GM12878 (cell line): ENCODE results near the gene CAT. TPM values are rescaled to one million over a fixed set of nuclear protein-coding genes. Genes with fewer than 3 reads are reported as not detected.
A peak's percentile ranks its signal among the peaks of the same experiment; 100 is the strongest.

Source experiments
- ATAC-seq: fragments of 200-7000 bp; cut with Tn5 transposase; 3 replicates; pipeline ENCODE4 v1.9.1; 2020; ENCODE audit warnings: mild to moderate bottlenecking, moderate library complexity
- BruUV-seq: library from RNA; stranded (reverse); fragments of 400-500 nt; replicated peaks from 2 replicates; lab custom pipeline; 2021; lab: Mats Ljungman, UMichigan
- CTCF ChIA-PET: fragments of 300-600 bp; sonication (Branson Sonifier 250); formaldehyde crosslinking; extraction: SDS; loops from one replicate; lab custom pipeline; 2021; ENCODE audit warnings: inconsistent platforms; lab: Yijun Ruan, JAX
- POLR2A ChIA-PET: fragments of 350-600 bp; formaldehyde crosslinking; extraction: SDS; loops from one replicate; lab custom pipeline; 2021; ENCODE audit warnings: inconsistent platforms; lab: Charles Lee
- RAD21 ChIA-PET: fragments of 300-600 bp; sonication (Branson Sonifier 250); formaldehyde crosslinking; loops from one replicate; lab custom pipeline; 2023; ENCODE audit warnings: antibody characterized with exemption; ENCODE audit not compliant: unreplicated experiment; lab: Charles Lee
- SMC1A ChIA-PET: fragments of 300-600 bp; sonication (Branson Sonifier 250); formaldehyde crosslinking; loops from one replicate; lab custom pipeline; 2023; ENCODE audit not compliant: unreplicated experiment, uncharacterized antibody; lab: Charles Lee
- DNase-seq: peaks from one replicate; pipeline ENCODE4 v3.0.0-alpha.2; 2011; ENCODE audit warnings: low read depth, low spot score
- FAIRE-seq: peaks from 3 replicates; lab custom pipeline; 2011; peaks lifted over from hg19 to GRCh38; lab: Jason Lieb, UNC
- H2AFZ ChIP-seq: 2 replicates; pipeline ENCODE4 v1.6.0; 2011; ENCODE audit warnings: low read depth, low read length, control low read depth; ENCODE audit not compliant: control insufficient read depth
- H3K27ac ChIP-seq: 2 replicates; pipeline ENCODE4 v1.5.1; 2011; ENCODE audit warnings: control low read depth; ENCODE audit not compliant: control insufficient read depth, insufficient read depth
- H3K27me3 ChIP-seq, 2 experiments: replicated peaks in 1 of 2; 2 replicates each; pipeline versions ENCODE4 v1.6.0 to v1.6.1; 2011; ENCODE audit warnings: low read length in 1 of 2; ENCODE audit not compliant: control insufficient read depth in 2 of 2, insufficient read depth in 2 of 2
- H3K36me3 ChIP-seq, 2 experiments: 2 replicates each; pipeline ENCODE4 v1.5.1; 2011; ENCODE audit warnings: low read length in 1 of 2; ENCODE audit not compliant: control insufficient read depth in 2 of 2, insufficient read depth in 2 of 2
- H3K4me1 ChIP-seq: 2 replicates; pipeline ENCODE4 v1.6.1; 2011; ENCODE audit warnings: mild to moderate bottlenecking, low read length, moderate library complexity, mixed read lengths; ENCODE audit not compliant: control insufficient read depth, insufficient read depth
- H3K4me2 ChIP-seq: 2 replicates; pipeline ENCODE4 v1.6.0; 2011; ENCODE audit warnings: control low read depth; ENCODE audit not compliant: control insufficient read depth, insufficient read depth
- H3K4me3 ChIP-seq: fragments of 200-600 bp; sonication (generic); 2 replicates; pipeline ENCODE4 v1.5.1; 2016
- H3K79me2 ChIP-seq: 2 replicates; pipeline ENCODE4 v1.6.0; 2011; ENCODE audit warnings: low read length; ENCODE audit not compliant: control insufficient read depth, insufficient read depth
- H3K9ac ChIP-seq: 2 replicates; pipeline ENCODE4 v1.8.0; 2011; ENCODE audit warnings: low read length, control low read depth, mixed read lengths; ENCODE audit not compliant: control insufficient read depth, insufficient read depth
- H3K9me3 ChIP-seq: replicated peaks from 3 replicates; pipeline ENCODE4 v1.5.1; 2011; ENCODE audit warnings: mild to moderate bottlenecking, low read length; ENCODE audit not compliant: control insufficient read depth, insufficient read depth
- H4K20me1 ChIP-seq: 2 replicates; pipeline ENCODE4 v1.6.0; 2011; ENCODE audit not compliant: control insufficient read depth, insufficient read depth
- BCL11A ChIP-seq: IDR thresholded peaks from 2 replicates; pipeline ENCODE4 v1.6.1; 2011; ENCODE audit warnings: low read depth, low read length
- CBX3 ChIP-seq: fragments of 200-600 bp; sonication (generic); IDR thresholded peaks from 2 replicates; pipeline ENCODE4 v1.6.1; 2016; ENCODE audit warnings: low read depth, borderline replicate concordance
- CEBPB ChIP-seq, 2 experiments: fragments of 150-350 bp in 1 of 2; IDR thresholded peaks; 2 replicates each; pipeline ENCODE4 v1.6.1; 2012 to 2014; ENCODE audit warnings: low read depth in 2 of 2, low read length in 2 of 2, borderline replicate concordance in 1 of 2, inconsistent platforms in 1 of 2
- MAX ChIP-seq: IDR thresholded peaks from 2 replicates; pipeline ENCODE4 v1.6.1; 2012; ENCODE audit warnings: low read depth, low read length, improper control_type of control experiment
- MEF2B ChIP-seq: fragments of 450-650 bp; IDR thresholded peaks from 2 replicates; pipeline ENCODE4 v1.6.1; 2018; ENCODE audit warnings: mild to moderate bottlenecking, moderate library complexity; ENCODE audit not compliant: partially characterized antibody, poor library complexity, severe bottlenecking
- MLLT1 ChIP-seq: fragments of 450-650 bp; IDR thresholded peaks from 2 replicates; pipeline ENCODE4 v1.6.1; 2016; ENCODE audit warnings: mild to moderate bottlenecking
- POLR2A ChIP-seq: IDR thresholded peaks from 2 replicates; pipeline ENCODE4 v1.6.1; 2011; ENCODE audit warnings: low read depth, mild to moderate bottlenecking, low read length
- POLR2AphosphoS2 ChIP-seq: IDR thresholded peaks from 2 replicates; pipeline ENCODE4 v1.6.1; 2011; ENCODE audit warnings: low read depth, mild to moderate bottlenecking, low read length, improper control_type of control experiment, moderate library complexity
- RAD21 ChIP-seq: IDR thresholded peaks from 2 replicates; pipeline ENCODE4 v1.6.1; 2011; ENCODE audit warnings: mild to moderate bottlenecking, low read depth, low read length, moderate library complexity; ENCODE audit not compliant: insufficient read depth
- RB1 ChIP-seq: fragments of 450-650 bp; formaldehyde crosslinking; IDR thresholded peaks from 2 replicates; pipeline ENCODE4 v1.6.1; 2017; ENCODE audit warnings: mild to moderate bottlenecking, borderline replicate concordance
- RUNX3 ChIP-seq: IDR thresholded peaks from 2 replicates; pipeline ENCODE4 v1.6.1; 2012; ENCODE audit warnings: low read length, inconsistent platforms
- ZBED1 ChIP-seq: IDR thresholded peaks from 2 replicates; pipeline ENCODE4 v1.6.1; 2016; ENCODE audit warnings: borderline replicate concordance
- ZBTB4 ChIP-seq: fragments of 450-650 bp; formaldehyde crosslinking; IDR thresholded peaks from 2 replicates; pipeline ENCODE4 v1.4.0; 2022; ENCODE audit warnings: mild to moderate bottlenecking, moderate library complexity
- WGBS: methylation state at CpG from one replicate; pipeline ENCODE4 v1.1.6; 2016; ENCODE audit warnings: low lambda C conversion rate; ENCODE audit not compliant: insufficient replicate concordance, insufficient coverage; ENCODE audit errors: missing lambda C conversion rate; 5-methylcytosine and 5-hydroxymethylcytosine counted together
- in situ Hi-C: fragments of 300-500 bp; cut with MboI; formaldehyde crosslinking; loops from 9 replicates; pipeline ENCODE4 v1.14.3; 2018; ENCODE audit warnings: mixed read lengths
- intact Hi-C: fragments of 100-400 bp; cut with micrococcal nuclease; formaldehyde crosslinking; loops from one replicate; pipeline ENCODE4 v1.14.2; 2022; ENCODE audit not compliant: unreplicated experiment
- polyA plus RNA-seq, 11 experiments: library from polyadenylated mRNA; depleted of rRNA in 4 of 11; unstranded in 6 of 11; stranded (reverse) in 5 of 11; fragments of >200 nt; fragmentation: Nextera tagmentation in 4 of 11; fragmentation: Illumina TruSeq in 1 of 11; extraction: Ambion mirVana in 4 of 11; extraction: Trizol in 1 of 11; gene quantifications; 1 replicate in 1 of 11; 2 replicates in 10 of 11; pipeline versions ENCODE4 v1.2.1 to v1.2.3, GENCODE V29; 2011 to 2016; ENCODE audit warnings: inconsistent platforms in 2 of 11, missing spikeins in 2 of 11, low read depth in 1 of 11
- total RNA-seq, 4 experiments: library from RNA; depleted of rRNA in 3 of 4; stranded (reverse); fragments of >200 nt in 3 of 4; fragmentation: Illumina TruSeq in 1 of 4; extraction: Trizol in 1 of 4; gene quantifications; 2 replicates each; pipeline versions ENCODE4 v1.2.1 to v1.2.3, GENCODE V29; 2013 to 2021

Gene CAT
- total and polyA plus RNA-seq, 10 of the 15 experiments (the other 5 are each of a cell fraction or from before 2014, with no cell fraction given), result 22.4 to 71.3 (median 33.6) TPM

GRCh38 chr11:34443136-34443535 is 4.4 kb downstream of the CAT start:
- H3K27me3 ChIP-seq, result no peaks in the 10 kb centered on the region
- H4K20me1 ChIP-seq, result no peaks in the 10 kb centered on the region
- FAIRE-seq (no peak), ATAC-seq (no peak), DNase-seq (no peak)
- no TSS peak for BruUV-seq
- H3K4me2 ChIP-seq, result peak overlapping the region; percentile 51
- H3K27ac ChIP-seq, result no peak overlapping the region
- ChIA-PET SMC1A (interaction anchor here (0.6 kb wide), 1 partner anchor 92 kb away, joined by 3 read pairs; no protein-coding TSS in a partner anchor), RAD21 (interaction anchor here (1.1 kb wide), 1 partner anchor 19 kb away, joined by 3 read pairs; no protein-coding TSS in a partner anchor), POLR2A (no interaction called here), CTCF (interaction anchor here (1.0 kb wide), 1 partner anchor 431 kb away, joined by 3 read pairs; no protein-coding TSS in a partner anchor)
- no peak overlapping the region for H3K9ac ChIP-seq
- in situ Hi-C loops, result no loop called here
- no peak overlapping the region for H2AFZ ChIP-seq
- intact Hi-C loops, result no loop called here
- peak; percentile 72 for TF ChIP-seq RUNX3
- no peak for TF ChIP-seq POLR2AphosphoS2
- no peak for TF ChIP-seq ZBED1
- H3K36me3 ChIP-seq, result no peaks in the 10 kb centered on the region
- 9% methylated on average over 3 of the region's 3 CpGs for WGBS
- H3K4me3 ChIP-seq, result 0 out of 2 replicates have a peak overlapping the region, but pooled peaks have one; percentile 35
- peaks cover 20% of the 10 kb centered on the region for H3K79me2 ChIP-seq
- peaks cover 26% of the 10 kb centered on the region for H3K4me1 ChIP-seq
- H3K9me3 ChIP-seq, result no peaks in the 10 kb centered on the region; the same call in 2 of the 3 replicates

- FAIRE-seq (no peak), DNase-seq (no peak), ATAC-seq (no peak)
- Histone ChIP-seq H3K4me3 (no peak overlapping the region), H3K36me3 (no peaks in the 10 kb centered on the region; a peak in 1 of 4 replicates), H3K9ac (no peak overlapping the region), H3K4me1 (peaks cover 36% of the 10 kb centered on the region), H3K4me2 (no peak overlapping the region; the same call in 1 of the 2 replicates), H4K20me1 (no peaks in the 10 kb centered on the region), H3K79me2 (peaks cover 16% of the 10 kb centered on the region), H3K9me3 (no peaks in the 10 kb centered on the region; the same call in 2 of the 3 replicates), H2AFZ (no peak overlapping the region), H3K27me3 (no peaks in the 10 kb centered on the region), H3K27ac (no peak overlapping the region)
- WGBS, result 55% methylated on average over 4 of the region's 4 CpGs
- in situ Hi-C loops (no loop called here), intact Hi-C loops (no loop called here)
- ChIA-PET RAD21 (no interaction called here), CTCF (interaction anchor here (0.6 to 1.9 kb wide), 3 partner anchors 24 to 578 kb away, joined by 3 to 11 read pairs (median 3); no protein-coding TSS in a partner anchor), SMC1A (interaction anchor here (0.7 kb wide), 1 partner anchor 947 kb away, joined by 3 read pairs; no protein-coding TSS in a partner anchor), POLR2A (no interaction called here)
- BruUV-seq, result no TSS peak
- TF ChIP-seq POLR2A (no peak), ZBTB4 (CRISPR knock-in tag) (no peak), RB1 (no peak), RAD21 (no peak), BCL11A (no peak), MLLT1 (no peak), MAX (no peak), MEF2B (no peak), CBX3 (no peak), CEBPB (IDR thresholded peaks at IDR 0.05; ENCODE audit: borderline replicate concordance in 1 of 2, low read depth in 2 of 2, low read length in 2 of 2) (no peak)
These were observed 5.7 kb downstream of the CAT start for GRCh38 chr11:34444428-34444827.
